Glutamatergic neuron (in vitro differentiated cells): ENCODE data around the gene GMDS. TPM values are rescaled to one million over a fixed set of nuclear protein-coding genes. Genes with fewer than 3 reads are reported as not detected.
A peak's percentile ranks its signal among the peaks of the same experiment; 100 is the strongest.

Source experiments
- DNase-seq: peaks from one replicate; pipeline ENCODE4 v3.0.0; 2022
- H3K27ac Mint-ChIP-seq: one replicate; pipeline ENCODE4 v1.8.0; 2020; ENCODE audit warnings: mild to moderate bottlenecking, mixed read lengths, inconsistent platforms; ENCODE audit not compliant: unreplicated experiment
- H3K27me3 Mint-ChIP-seq: one replicate; pipeline ENCODE4 v1.8.0; 2020; ENCODE audit warnings: mild to moderate bottlenecking, moderate library complexity, mixed read lengths, inconsistent platforms; ENCODE audit not compliant: unreplicated experiment
- H3K36me3 Mint-ChIP-seq: one replicate; pipeline ENCODE4 v1.8.0; 2020; ENCODE audit warnings: mild to moderate bottlenecking, mixed read lengths, inconsistent platforms; ENCODE audit not compliant: unreplicated experiment
- H3K4me1 Mint-ChIP-seq: one replicate; pipeline ENCODE4 v1.8.0; 2020; ENCODE audit warnings: mild to moderate bottlenecking, low read depth, mixed read lengths, inconsistent platforms; ENCODE audit not compliant: unreplicated experiment
- H3K4me3 Mint-ChIP-seq: one replicate; pipeline ENCODE4 v1.8.0; 2020; ENCODE audit warnings: mild to moderate bottlenecking, mixed read lengths, inconsistent platforms; ENCODE audit not compliant: unreplicated experiment
- H3K9me3 Mint-ChIP-seq: one replicate; pipeline ENCODE4 v1.8.0; 2020; ENCODE audit warnings: mild to moderate bottlenecking, moderate library complexity, mixed read lengths, inconsistent platforms; ENCODE audit not compliant: unreplicated experiment
- CTCF ChIP-seq: fragments of 200-600 bp; sonication (generic); IDR thresholded peaks from one replicate; pipeline ENCODE4 v1.5.0; 2021; ENCODE audit not compliant: partially characterized antibody, unreplicated experiment
- total RNA-seq: library from RNA; stranded (reverse); fragmentation: NEBNext Ultra II Directional; extraction: Animal tissue kit (Norgen Biotek cat#: 25700); gene quantifications from one replicate; pipeline ENCODE4 v1.2.1, GENCODE V29; 2021; ENCODE audit not compliant: unreplicated experiment

Gene GMDS
- total RNA-seq, 1 donor from 2014 or later = 8.9 TPM

- H3K27me3 Mint-ChIP-seq = peaks cover 27% of the 10 kb centered on the region
- no peak overlapping the region for H3K27ac Mint-ChIP-seq
- H3K4me1 Mint-ChIP-seq = peaks cover 27% of the 10 kb centered on the region
- no peaks in the 10 kb centered on the region for H3K36me3 Mint-ChIP-seq
- no peak for TF ChIP-seq CTCF
- peaks cover 24% of the 10 kb centered on the region for H3K9me3 Mint-ChIP-seq
- peak overlapping the region; percentile 82 for H3K4me3 Mint-ChIP-seq
- DNase-seq = peak; percentile 40
Measured at GRCh38 chr6:1610497-1611321, 634.7 kb downstream of the GMDS start.

GRCh38 chr6:1609648-1610496 lies 635.5 kb downstream of the GMDS start, which contains the start of gene FOXC1:
TSS of gene FOXC1 (plus strand) at chr6:1609915. CDS start at chr6:1610446, 531 bp downstream.
- no peak for TF ChIP-seq CTCF
- peak; percentile 78 for DNase-seq
- Mint-ChIP-seq H3K27me3 (peaks cover 27% of the 10 kb centered on the region), H3K4me3 (peak within 1 kb of the TSS; percentile 88), H3K27ac (peak within 1 kb of the TSS; percentile 85), H3K9me3 (peaks cover 24% of the 10 kb centered on the region), H3K4me1 (peaks cover 30% of the 10 kb centered on the region), H3K36me3 (no peaks in the 10 kb centered on the region)

GRCh38 chr6:1609041-1609647 lies 636.3 kb downstream of the GMDS start:
- H3K4me1 Mint-ChIP-seq = peaks cover 30% of the 10 kb centered on the region
- peak; percentile 54 for DNase-seq
- no peak overlapping the region for H3K27ac Mint-ChIP-seq
- H3K4me3 Mint-ChIP-seq = peak overlapping the region; percentile 76
- no peaks in the 10 kb centered on the region for H3K36me3 Mint-ChIP-seq
- no peak for TF ChIP-seq CTCF
- peaks cover 24% of the 10 kb centered on the region for H3K9me3 Mint-ChIP-seq
- H3K27me3 Mint-ChIP-seq = peaks cover 27% of the 10 kb centered on the region

- peaks cover 30% of the 10 kb centered on the region for H3K4me1 Mint-ChIP-seq
- peaks cover 24% of the 10 kb centered on the region for H3K27me3 Mint-ChIP-seq
- H3K9me3 Mint-ChIP-seq = peaks cover 24% of the 10 kb centered on the region
- no peak for TF ChIP-seq CTCF
- H3K27ac Mint-ChIP-seq = peak overlapping the region; percentile 85
- peak overlapping the region; percentile 88 for H3K4me3 Mint-ChIP-seq
- no peaks in the 10 kb centered on the region for H3K36me3 Mint-ChIP-seq
- no peak for DNase-seq
Measured at GRCh38 chr6:1608222-1609040, 637.0 kb downstream of the GMDS start.
